ENCODE measurements around the gene ANKRD1. TPM values are rescaled to one million over a fixed set of nuclear protein-coding genes. Genes with fewer than 3 reads are reported as not detected.

The ANKRD1 gene
- total RNA-seq, 3 donors from 2014 or later (not counting 1 experiment from before 2014, with no cell fraction given) = not detected

GRCh38 chr10:90923111-90923731 lies 2.3 kb upstream of the ANKRD1 start:
- intact Hi-C loops (cut with micrococcal nuclease) = no loop called here
- 94% methylated on average over 1 of the region's 2 CpGs for WGBS (ENCODE audit: insufficient coverage)
- H3K36me3 ChIP-seq (ENCODE audit: control insufficient read depth, insufficient read depth, low read length) = no peaks in the 10 kb centered on the region
- Mint-ChIP-seq H3K27ac (no peak overlapping the region), H3K36me3 (no peaks in the 10 kb centered on the region), H3K9me3 (no peaks in the 10 kb centered on the region), H3K4me1 (no peaks in the 10 kb centered on the region), H3K4me3 (no peak overlapping the region), H3K27me3 (ENCODE audit: low read depth in 2 of 2) (peaks cover 12 to 51% of the 10 kb centered on the region in 2 donors)
- DNase-seq (no peak), ATAC-seq (no peak)
- peaks cover 2% of the 10 kb centered on the region for H3K27me3 ChIP-seq (ENCODE audit: control insufficient read depth, insufficient read depth, low read length)
- no peak for TF ChIP-seq CTCF (IDR thresholded peaks at IDR 0.05)
- H3K4me3 ChIP-seq (ENCODE audit: low read length) = no peak overlapping the region
- no peak overlapping the region for H3K27ac ChIP-seq (ENCODE audit: low read length)
- H3K4me1 ChIP-seq (ENCODE audit: control insufficient read depth, insufficient read depth, low read length) = no peaks in the 10 kb centered on the region
- no peaks in the 10 kb centered on the region for H3K9me3 ChIP-seq (ENCODE audit: control insufficient read depth, insufficient read depth, low read length)

DNA sequence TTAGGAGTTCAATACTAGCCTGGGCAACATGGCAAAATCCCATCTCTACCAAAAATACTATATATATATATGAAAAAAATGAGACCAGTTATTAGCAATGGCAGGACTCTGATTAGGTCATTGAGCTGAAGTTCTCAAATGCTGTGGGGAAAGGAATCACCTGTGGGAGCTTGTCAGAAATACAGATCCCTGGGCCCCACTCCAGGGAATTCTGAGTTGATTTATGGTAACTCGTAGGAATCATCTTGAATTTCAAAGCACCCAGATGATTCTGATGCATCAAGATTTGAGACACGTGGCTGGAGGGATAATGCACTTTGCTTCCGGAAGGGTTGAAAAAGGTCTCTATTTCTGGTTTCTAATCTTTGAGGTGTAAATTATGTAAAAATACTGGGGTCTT lies 1.0 kb upstream of the ANKRD1 start:
- Mint-ChIP-seq H3K9me3 (no peaks in the 10 kb centered on the region), H3K27me3 (ENCODE audit: low read depth in 2 of 2) (peaks cover 18 to 64% of the 10 kb centered on the region in 2 donors), H3K4me3 (no peak overlapping the region), H3K4me1 (no peaks in the 10 kb centered on the region), H3K36me3 (no peaks in the 10 kb centered on the region), H3K27ac (no peak overlapping the region)
- intact Hi-C loops (cut with micrococcal nuclease) = no loop called here
- DNase-seq (no peak), ATAC-seq (no peak)
- WGBS (ENCODE audit: insufficient coverage) = 90% methylated on average over 3 of the region's 3 CpGs
- H3K9me3 ChIP-seq (ENCODE audit: control insufficient read depth, insufficient read depth, low read length) = no peaks in the 10 kb centered on the region
- H3K4me1 ChIP-seq (ENCODE audit: control insufficient read depth, insufficient read depth, low read length) = no peaks in the 10 kb centered on the region
- no peak overlapping the region for H3K27ac ChIP-seq (ENCODE audit: low read length)
- TF ChIP-seq CTCF (IDR thresholded peaks at IDR 0.05) = no peak
- no peak overlapping the region for H3K4me3 ChIP-seq (ENCODE audit: low read length)
- H3K27me3 ChIP-seq (ENCODE audit: control insufficient read depth, insufficient read depth, low read length) = peaks cover 2% of the 10 kb centered on the region
- no peaks in the 10 kb centered on the region for H3K36me3 ChIP-seq (ENCODE audit: control insufficient read depth, insufficient read depth, low read length)

DNA sequence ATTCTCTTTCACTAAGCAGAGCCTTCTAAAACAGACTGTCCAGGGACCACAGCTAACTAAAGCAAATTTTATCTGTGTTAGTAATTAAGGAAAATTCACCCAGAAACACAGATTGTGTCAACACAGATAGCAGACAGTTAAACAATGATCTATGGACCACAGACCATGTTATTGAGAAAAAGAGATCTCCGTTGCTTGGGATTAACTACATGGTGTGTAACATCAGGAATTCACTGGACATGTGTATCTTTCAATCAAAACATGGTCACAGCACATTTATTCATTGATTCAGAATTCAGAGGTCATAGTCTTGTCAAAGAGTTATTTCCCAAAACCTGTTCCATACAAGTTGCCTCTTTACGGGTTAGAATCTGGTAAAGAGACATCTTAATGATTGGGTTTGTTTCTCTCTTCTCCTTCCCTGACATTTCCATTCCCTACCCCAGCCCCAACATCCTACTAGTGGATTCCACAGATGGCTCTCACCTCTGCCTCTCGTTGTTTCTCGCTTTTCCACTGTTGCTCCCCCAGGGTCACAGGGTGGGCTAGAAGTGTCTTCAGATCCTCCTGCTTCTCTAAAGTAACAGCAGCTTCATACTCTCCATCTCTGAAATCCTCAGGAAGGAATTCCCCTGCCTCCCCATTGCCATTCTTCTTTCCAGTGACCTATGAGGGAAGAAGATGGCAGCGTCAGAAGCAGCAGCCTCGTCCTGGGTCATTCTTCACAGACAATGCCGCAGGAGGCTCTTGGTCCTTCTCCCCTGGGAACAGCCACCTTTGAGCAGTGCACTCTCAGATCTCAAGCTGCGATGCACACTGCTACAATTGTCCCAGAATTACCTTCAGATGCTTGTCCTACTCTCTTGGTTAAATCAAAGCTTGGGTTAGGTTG lies 958 bp downstream of the ANKRD1 start:
- no peak for ATAC-seq

More for the DNA sequence above, 958 bp downstream of the ANKRD1 start:
- H3K27ac Mint-ChIP-seq = no peak overlapping the region
- no peak for DNase-seq
- H3K4me1 Mint-ChIP-seq = no peaks in the 10 kb centered on the region
- no peak for TF ChIP-seq CTCF (IDR thresholded peaks at IDR 0.05)
- H3K27me3 ChIP-seq (ENCODE audit: control insufficient read depth, insufficient read depth, low read length) = peaks cover 2% of the 10 kb centered on the region
- H3K36me3 ChIP-seq (ENCODE audit: control insufficient read depth, insufficient read depth, low read length) = no peaks in the 10 kb centered on the region
- no peaks in the 10 kb centered on the region for H3K9me3 ChIP-seq (ENCODE audit: control insufficient read depth, insufficient read depth, low read length)
- no peak overlapping the region for H3K4me3 Mint-ChIP-seq
- intact Hi-C loops (cut with micrococcal nuclease) = no loop called here
- H3K27me3 Mint-ChIP-seq (ENCODE audit: low read depth in 2 of 2) = peaks cover 21 to 70% of the 10 kb centered on the region in 2 donors
- WGBS (ENCODE audit: insufficient coverage) = 84% methylated on average over 8 of the region's 8 CpGs
- H3K9me3 Mint-ChIP-seq = no peaks in the 10 kb centered on the region
- H3K4me3 ChIP-seq (ENCODE audit: low read length) = no peak overlapping the region
- H3K36me3 Mint-ChIP-seq = no peaks in the 10 kb centered on the region
- H3K4me1 ChIP-seq (ENCODE audit: control insufficient read depth, insufficient read depth, low read length) = no peaks in the 10 kb centered on the region
- H3K27ac ChIP-seq (ENCODE audit: low read length) = no peak overlapping the region

Data from natural killer cell (primary cell).